GM12872 (cell line): ENCODE measurements around the gene FKBP1A.

Source experiments
- CTCF ChIP-seq: IDR thresholded peaks from 3 replicates; pipeline ENCODE4 v1.5.1; 2011; ENCODE audit warnings: low read depth, mild to moderate bottlenecking, low read length, moderate library complexity; ENCODE audit not compliant: insufficient read depth

The FKBP1A gene

GRCh38 chr20:1374246-1374645, 18.6 kb downstream of the FKBP1A start:
- no peak for TF ChIP-seq CTCF

GRCh38 chr20:1373614-1374013, 19.2 kb downstream of the FKBP1A start:
- TF ChIP-seq CTCF: no peak

- no peak for TF ChIP-seq CTCF
Measured at GRCh38 chr20:1373036-1373435, 19.8 kb downstream of the FKBP1A start.

- no peak for TF ChIP-seq CTCF
Measured at GRCh38 chr20:1371830-1372539, 20.9 kb downstream of the FKBP1A start.

GRCh38 chr20:1371202-1371782, 21.6 kb downstream of the FKBP1A start:
- TF ChIP-seq CTCF: no peak

- no peak for TF ChIP-seq CTCF
Measured at GRCh38 chr20:1370548-1371110, 22.2 kb downstream of the FKBP1A start.

- no peak for TF ChIP-seq CTCF
Measured at GRCh38 chr20:1369970-1370369, 22.9 kb downstream of the FKBP1A start.
